ENCODE results near the gene UBA6.

DNA sequence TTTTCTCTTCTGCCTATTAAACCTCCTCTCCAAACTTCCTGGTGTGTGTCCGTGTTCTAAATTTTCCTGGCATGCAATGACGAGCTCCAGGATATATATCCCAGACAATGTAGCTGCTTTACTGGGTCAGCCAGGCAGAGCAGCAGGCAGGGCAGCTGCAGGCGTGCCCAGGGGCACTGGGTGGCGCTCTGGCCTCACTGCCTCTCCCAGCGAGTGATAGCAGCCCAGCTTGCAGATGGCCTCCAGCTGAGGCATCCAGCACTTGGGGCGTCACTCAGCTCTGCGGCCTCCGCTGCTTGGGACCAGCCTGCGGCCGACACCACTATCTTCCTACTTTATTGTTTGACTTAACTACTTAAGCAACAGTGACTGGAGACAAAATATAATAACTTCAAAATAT lies 23.0 kb upstream of the UBA6 start:
- no peak for TF ChIP-seq CTCF (IDR thresholded peaks at IDR 0.05)
- TF ChIP-seq POLR2A (IDR thresholded peaks at IDR 0.05) = no peak

Data from uterus (tissue), 2 donors.